B cell (primary cell): ENCODE results near the gene C3orf18. TPM values are rescaled to one million over a fixed set of nuclear protein-coding genes. Genes with fewer than 3 reads are reported as not detected.

Experiments used
- ATAC-seq: fragments of 200-7000 bp; cut with Tn5 transposase; one replicate; pipeline ENCODE4 v1.10.0; 2021; ENCODE audit warnings: low read depth, mild to moderate bottlenecking, moderate number of reproducible peaks, moderate library complexity
- CTCF ChIA-PET: fragments of 350-600 bp; sonication (Branson Sonifier 250); formaldehyde crosslinking; loops from one replicate; lab custom pipeline; 2021; ENCODE audit warnings: antibody characterized with exemption, inconsistent platforms; lab: Charles Lee
- POLR2A ChIA-PET: fragments of 350-600 bp; sonication (Branson Sonifier 250); formaldehyde crosslinking; loops from one replicate; lab custom pipeline; 2021; ENCODE audit warnings: antibody characterized with exemption; lab: Charles Lee
- DNase-seq: peaks from one replicate; pipeline ENCODE4 v3.0.0; 2013
- H2AFZ ChIP-seq: 2 replicates; pipeline ENCODE4 v1.6.1; 2012; ENCODE audit warnings: mild to moderate bottlenecking, low read depth, low read length; ENCODE audit not compliant: insufficient read depth, poor library complexity, severe bottlenecking
- H3K27ac ChIP-seq, 2 donors: 1 replicate in 1 of 2; 2 replicates in 1 of 2; pipeline ENCODE4 v1.5.1; 2012 to 2013; ENCODE audit warnings: low read length in 2 of 2, mild to moderate bottlenecking in 2 of 2, moderate library complexity in 1 of 2
- H3K27me3 ChIP-seq, 4 experiments: fragments of 200-600 bp in 1 of 4; sonication (generic) in 1 of 4; replicated peaks in 1 of 4; 1 replicate in 2 of 4; 2 replicates in 2 of 4; pipeline versions ENCODE4 v1.6.1 to v1.7.0; 2013 to 2016; ENCODE audit warnings: low read length in 3 of 4, mild to moderate bottlenecking in 2 of 4, mixed read lengths in 1 of 4, moderate library complexity in 1 of 4; ENCODE audit not compliant: insufficient read depth in 4 of 4, control insufficient read depth in 3 of 4; ENCODE audit errors: control extremely low read depth in 1 of 4
- H3K36me3 ChIP-seq, 2 experiments: replicated peaks in 1 of 2; 1 replicate in 1 of 2; 2 replicates in 1 of 2; pipeline versions ENCODE4 v1.6.1 to v1.7.1; 2013; ENCODE audit warnings: low read length in 1 of 2; ENCODE audit not compliant: insufficient read depth in 2 of 2, control insufficient read depth in 1 of 2; ENCODE audit errors: control extremely low read depth in 1 of 2, extremely low read depth in 1 of 2
- H3K4me1 ChIP-seq, 2 donors: fragments of 200-600 bp in 1 of 2; sonication (generic) in 1 of 2; 1 replicate in 1 of 2; 2 replicates in 1 of 2; pipeline versions ENCODE4 v1.5.1 to v1.6.1; 2013 to 2017; ENCODE audit warnings: low read length in 2 of 2; ENCODE audit not compliant: control insufficient read depth in 2 of 2, insufficient read depth in 2 of 2
- H3K4me2 ChIP-seq: replicated peaks from 2 replicates; pipeline ENCODE3; 2012; ENCODE audit warnings: mild to moderate bottlenecking, low read depth, low read length; ENCODE audit not compliant: poor library complexity, severe bottlenecking
- H3K4me3 ChIP-seq, 5 experiments: fragments of 200-600 bp in 1 of 5; sonication (generic) in 1 of 5; 1 replicate in 3 of 5; 2 replicates in 2 of 5; pipeline versions ENCODE4 v1.5.1 to v1.7.0; 2011 to 2016; ENCODE audit warnings: low read length in 4 of 5, mild to moderate bottlenecking in 4 of 5, low read depth in 2 of 5, control low read depth in 1 of 5, moderate library complexity in 1 of 5; ENCODE audit not compliant: insufficient read depth in 1 of 5; ENCODE audit errors: control extremely low read depth in 1 of 5, extremely low read depth in 1 of 5
- H3K79me2 ChIP-seq: fragments of 200-600 bp; sonication (generic); one replicate; pipeline ENCODE4 v1.6.0; 2016; ENCODE audit warnings: low read length; ENCODE audit not compliant: control insufficient read depth, insufficient read depth
- H3K9ac ChIP-seq: fragments of 200-600 bp; sonication (generic); 2 replicates; pipeline ENCODE4 v1.6.1; 2017; ENCODE audit warnings: mild to moderate bottlenecking, low read length, moderate library complexity
- H3K9me3 ChIP-seq, 3 donors: one replicate each; pipeline versions ENCODE4 v1.6.1 to v1.7.1; 2013; ENCODE audit warnings: low read length in 2 of 3; ENCODE audit not compliant: control insufficient read depth in 2 of 3, insufficient read depth in 1 of 3; ENCODE audit errors: control extremely low read depth in 1 of 3
- H4K20me1 ChIP-seq: 2 replicates; pipeline ENCODE4 v1.6.0; 2012; ENCODE audit warnings: mild to moderate bottlenecking, low read length; ENCODE audit not compliant: insufficient read depth, control insufficient read depth, poor library complexity, severe bottlenecking
- H3K27ac Mint-ChIP-seq: one replicate; pipeline ENCODE4 v1.8.0; 2021; ENCODE audit warnings: mixed read lengths
- H3K27me3 Mint-ChIP-seq: one replicate; pipeline ENCODE4 v1.8.0; 2021; ENCODE audit warnings: mixed read lengths
- H3K4me1 Mint-ChIP-seq: one replicate; pipeline ENCODE4 v1.8.0; 2021; ENCODE audit warnings: mixed read lengths
- H3K4me3 Mint-ChIP-seq: one replicate; pipeline ENCODE4 v1.8.0; 2021; ENCODE audit warnings: mixed read lengths
- H3K9me3 Mint-ChIP-seq: one replicate; pipeline ENCODE4 v1.8.0; 2022; ENCODE audit warnings: mixed read lengths; ENCODE audit not compliant: insufficient read depth
- CTCF ChIP-seq: fragments of 200-600 bp; IDR thresholded peaks from one replicate; pipeline ENCODE4 v1.8.0; 2022; ENCODE audit warnings: antibody characterized with exemption, mild to moderate bottlenecking
- EZH2 ChIP-seq: IDR thresholded peaks from 2 replicates; pipeline ENCODE4 v1.6.1; 2012; ENCODE audit warnings: borderline replicate concordance, low read depth, mild to moderate bottlenecking, moderate library complexity, low read length; ENCODE audit not compliant: insufficient read depth, poor library complexity, severe bottlenecking
- WGBS: methylation state at CpG from one replicate; pipeline ENCODE4 v1.1.5; 2013; ENCODE audit warnings: missing lambda C conversion rate; ENCODE audit not compliant: insufficient coverage; 5-methylcytosine and 5-hydroxymethylcytosine counted together
- intact Hi-C: fragments of 100-400 bp; cut with micrococcal nuclease; formaldehyde crosslinking; loops from one replicate; pipeline ENCODE4 v1.10.0; 2022
- polyA plus RNA-seq: library from polyadenylated mRNA; depleted of rRNA; stranded (reverse); fragments of >200 nt; gene quantifications from 2 replicates; pipeline ENCODE4 v1.2.3, GENCODE V29; 2012
- total RNA-seq, 2 donors: library from RNA; stranded (reverse); fragments of 120-200 nt in 1 of 2; gene quantifications; 1 replicate in 1 of 2; 2 replicates in 1 of 2; pipeline versions ENCODE4 v1.2.3 to v1.2.4, GENCODE V29; 2013 to 2022

C3orf18 gene
- total and polyA plus RNA-seq, 2 donors (not counting 1 experiment from before 2014, with no cell fraction given), result 14.3 to 15.4 TPM

GRCh38 chr3:50545781-50546180 is 21.8 kb downstream of the C3orf18 start:
- POLR2A ChIA-PET, result no interaction called here
- no peak overlapping the region for H3K4me3 Mint-ChIP-seq
- Histone ChIP-seq H3K27ac (no peak overlapping the region), H4K20me1 (no peaks in the 10 kb centered on the region), H3K4me1 (no peaks in the 10 kb centered on the region), H3K36me3 (no peaks in the 10 kb centered on the region), H3K9me3 (no peaks in the 10 kb centered on the region), H3K4me2 (no peak overlapping the region), H3K4me3 (no peak overlapping the region), H3K27me3 (peaks cover 0 to 10% (median 0%) of the 10 kb centered on the region in 4 experiments), H3K9ac (no peak overlapping the region), H3K79me2 (no peaks in the 10 kb centered on the region), H2AFZ (no peak overlapping the region)
- H3K9me3 Mint-ChIP-seq, result no peaks in the 10 kb centered on the region
- TF ChIP-seq CTCF, result no peak
- no peak for TF ChIP-seq EZH2
- no peak overlapping the region for H3K27ac Mint-ChIP-seq
- 93% methylated on average over 1 of the region's 1 CpG for WGBS
- H3K4me1 Mint-ChIP-seq, result no peaks in the 10 kb centered on the region
- no peak for DNase-seq
- intact Hi-C loops, result no loop called here
- ATAC-seq, result no peak
- H3K27me3 Mint-ChIP-seq, result peaks cover 5% of the 10 kb centered on the region
- CTCF ChIA-PET, result interaction anchor here (0.7 kb wide), 1 partner anchor 11 kb away, joined by 3 read pairs; no protein-coding TSS in a partner anchor

DNA sequence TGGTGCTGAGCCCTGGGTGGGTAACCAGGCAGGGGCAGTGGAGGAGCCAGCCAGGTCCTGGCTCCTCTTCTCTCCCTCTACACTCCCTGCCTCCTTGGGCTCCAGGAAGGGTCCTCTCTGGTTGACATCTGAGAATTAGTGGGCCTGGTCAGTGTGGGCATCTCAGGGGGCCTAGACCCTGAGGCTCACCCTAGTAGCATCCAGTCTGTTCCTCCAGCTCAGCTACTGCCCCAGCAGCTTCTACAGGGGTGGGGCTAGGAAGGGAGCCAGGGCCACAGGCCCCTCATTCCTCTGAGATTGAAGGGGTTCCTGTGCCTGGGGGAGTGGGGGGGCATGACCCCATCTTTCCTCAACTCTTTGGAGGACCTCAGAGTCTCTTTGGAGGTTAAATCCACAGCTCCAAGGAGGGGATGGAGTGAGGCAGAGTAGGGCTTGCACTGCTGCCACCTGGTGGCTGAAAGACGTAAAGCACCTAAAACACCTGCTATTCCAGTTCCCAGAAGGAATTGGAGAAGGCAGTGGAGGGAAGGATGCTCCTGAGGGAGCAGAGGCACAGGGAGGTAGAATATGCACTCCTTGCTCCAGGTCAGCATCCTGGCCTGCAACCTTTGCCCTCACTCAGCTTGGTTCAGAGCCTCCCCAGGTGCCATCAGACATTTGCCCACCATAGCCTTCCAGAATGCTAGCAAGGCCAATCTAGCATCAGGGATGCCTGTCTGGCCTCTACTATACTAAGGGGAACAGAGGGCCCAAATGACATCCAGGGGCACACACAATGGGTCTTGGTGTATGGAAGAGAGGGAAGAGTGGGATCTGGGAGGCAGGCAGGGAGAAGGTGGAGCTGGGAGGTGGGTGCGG is 25.1 kb downstream of the C3orf18 start:
- H3K4me2 ChIP-seq, result no peak overlapping the region
- DNase-seq (peak; percentile 73), ATAC-seq (peak; percentile 71)
- no peak overlapping the region for H3K4me3 Mint-ChIP-seq
- peaks cover 0 to 16% (median 0%) of the 10 kb centered on the region in 4 experiments for H3K27me3 ChIP-seq
- no peaks in the 10 kb centered on the region for H3K4me1 Mint-ChIP-seq
- H3K27me3 Mint-ChIP-seq, result peaks cover 18% of the 10 kb centered on the region
- no peak overlapping the region for H3K27ac ChIP-seq
- H3K79me2 ChIP-seq, result no peaks in the 10 kb centered on the region
- H3K9ac ChIP-seq, result no peak overlapping the region
- no peak overlapping the region for H2AFZ ChIP-seq
- peaks cover 0 to 4% (median 0%) of the 10 kb centered on the region in 3 donors for H3K9me3 ChIP-seq
- no peaks in the 10 kb centered on the region for H4K20me1 ChIP-seq
- WGBS, result no CpG with 5 or more reads among the region's 2 CpGs
- TF ChIP-seq CTCF, result peak; percentile 97
- TF ChIP-seq EZH2, result no peak
- intact Hi-C loops, result no loop called here
- H3K4me1 ChIP-seq, result no peaks in the 10 kb centered on the region
- H3K9me3 Mint-ChIP-seq, result no peaks in the 10 kb centered on the region
- ChIA-PET CTCF (interaction anchor here (0.6 to 5.8 kb wide), 48 partner anchors 9 to 645 kb away, joined by 3 to 104 read pairs (median 4); partner anchors contain the start of genes CACNA2D2, CISH, CYB561D2 and HYAL2), POLR2A (interaction anchor here (0.7 to 0.8 kb wide), 3 partner anchors 24 to 194 kb away, joined by 3 to 7 read pairs (median 4); no protein-coding TSS in a partner anchor)
- H3K27ac Mint-ChIP-seq, result no peak overlapping the region
- H3K4me3 ChIP-seq, result no peak overlapping the region
- no peaks in the 10 kb centered on the region for H3K36me3 ChIP-seq
